GM12878 (cell line): Measurements from ENCODE around the gene SLC24A4.

Experiments
- BHLHE40 ChIP-seq, 2 experiments: fragments of 450-650 bp in 1 of 2; IDR thresholded peaks; 2 replicates each; pipeline ENCODE4 v1.6.1; 2011 to 2017; ENCODE audit warnings: low read depth in 2 of 2, borderline replicate concordance in 1 of 2, improper control_type of control experiment in 1 of 2, low read length in 1 of 2, mild to moderate bottlenecking in 1 of 2
- MYC ChIP-seq: IDR thresholded peaks from 2 replicates; pipeline ENCODE4 v1.6.1; 2011; ENCODE audit warnings: mild to moderate bottlenecking, low read length, moderate library complexity, inconsistent platforms; ENCODE audit not compliant: insufficient read depth, insufficient replicate concordance, insufficient read length, severe bottlenecking
- TF ChIP-seq, protein P1 (sequence below), 3 experiments: IDR thresholded peaks in 2 of 3; conservative IDR thresholded peaks in 1 of 3; 2 replicates each; pipeline ENCODE4 v1.5.1; 2011; ENCODE audit warnings: low read depth in 3 of 3, low read length in 3 of 3, mild to moderate bottlenecking in 3 of 3, control low read depth in 2 of 3, moderate library complexity in 2 of 3, inconsistent platforms in 1 of 3, mixed read lengths in 1 of 3; ENCODE audit not compliant: control insufficient read depth in 2 of 3, insufficient read depth in 1 of 3; ENCODE audit errors: extremely low read depth in 1 of 3

DNA sequence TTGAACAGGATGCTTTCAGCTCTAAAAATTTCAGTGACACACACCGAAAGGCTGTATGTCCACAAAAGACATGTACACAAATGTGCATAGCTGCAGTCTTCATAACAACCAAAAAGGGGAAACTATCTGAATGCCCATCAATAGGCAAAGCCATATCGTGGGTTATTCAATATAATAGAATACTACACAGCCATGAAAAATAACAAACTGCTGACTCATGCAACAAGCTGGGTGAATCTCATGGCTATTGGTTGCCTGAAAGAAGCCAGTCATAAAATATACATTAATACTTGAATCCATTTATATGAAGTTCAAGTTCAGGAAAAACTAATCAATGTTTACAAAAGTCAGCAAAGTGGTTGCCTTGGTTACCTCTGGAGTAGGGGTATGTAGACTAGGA lies 132.3 kb downstream of the SLC24A4 start:
- TF ChIP-seq, protein P1, sequence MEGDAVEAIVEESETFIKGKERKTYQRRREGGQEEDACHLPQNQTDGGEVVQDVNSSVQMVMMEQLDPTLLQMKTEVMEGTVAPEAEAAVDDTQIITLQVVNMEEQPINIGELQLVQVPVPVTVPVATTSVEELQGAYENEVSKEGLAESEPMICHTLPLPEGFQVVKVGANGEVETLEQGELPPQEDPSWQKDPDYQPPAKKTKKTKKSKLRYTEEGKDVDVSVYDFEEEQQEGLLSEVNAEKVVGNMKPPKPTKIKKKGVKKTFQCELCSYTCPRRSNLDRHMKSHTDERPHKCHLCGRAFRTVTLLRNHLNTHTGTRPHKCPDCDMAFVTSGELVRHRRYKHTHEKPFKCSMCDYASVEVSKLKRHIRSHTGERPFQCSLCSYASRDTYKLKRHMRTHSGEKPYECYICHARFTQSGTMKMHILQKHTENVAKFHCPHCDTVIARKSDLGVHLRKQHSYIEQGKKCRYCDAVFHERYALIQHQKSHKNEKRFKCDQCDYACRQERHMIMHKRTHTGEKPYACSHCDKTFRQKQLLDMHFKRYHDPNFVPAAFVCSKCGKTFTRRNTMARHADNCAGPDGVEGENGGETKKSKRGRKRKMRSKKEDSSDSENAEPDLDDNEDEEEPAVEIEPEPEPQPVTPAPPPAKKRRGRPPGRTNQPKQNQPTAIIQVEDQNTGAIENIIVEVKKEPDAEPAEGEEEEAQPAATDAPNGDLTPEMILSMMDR (IDR thresholded peaks at IDR 0.05 in 2 of 3, conservative IDR thresholded peaks at IDR 0.05 in 1 of 3; ENCODE audit: control insufficient read depth in 2 of 3, extremely low read depth in 1 of 3, insufficient read depth in 1 of 3, low read depth in 3 of 3, low read length in 3 of 3): no peak
- TF ChIP-seq BHLHE40 (IDR thresholded peaks at IDR 0.05; ENCODE audit: borderline replicate concordance in 1 of 2, low read depth in 2 of 2, low read length in 1 of 2) (no peak), MYC (no peak)
